B cell (primary cell): ENCODE measurements around the gene LGI4. TPM values are rescaled to one million over a fixed set of nuclear protein-coding genes. Genes with fewer than 3 reads are reported as not detected.
"Not testable (repeated sequence)": the region's sequence is repeated elsewhere in the genome, so short reads cannot be mapped to it uniquely, and the experiment has no call there.

Experiments used
- ATAC-seq: fragments of 200-7000 bp; cut with Tn5 transposase; one replicate; pipeline ENCODE4 v1.10.0; 2021; ENCODE audit warnings: low read depth, mild to moderate bottlenecking, moderate number of reproducible peaks, moderate library complexity
- CTCF ChIA-PET: fragments of 350-600 bp; sonication (Branson Sonifier 250); formaldehyde crosslinking; loops from one replicate; lab custom pipeline; 2021; ENCODE audit warnings: antibody characterized with exemption, inconsistent platforms; lab: Charles Lee
- POLR2A ChIA-PET: fragments of 350-600 bp; sonication (Branson Sonifier 250); formaldehyde crosslinking; loops from one replicate; lab custom pipeline; 2021; ENCODE audit warnings: antibody characterized with exemption; lab: Charles Lee
- DNase-seq: peaks from one replicate; pipeline ENCODE4 v3.0.0; 2013
- H2AFZ ChIP-seq: 2 replicates; pipeline ENCODE4 v1.6.1; 2012; ENCODE audit warnings: mild to moderate bottlenecking, low read depth, low read length; ENCODE audit not compliant: insufficient read depth, poor library complexity, severe bottlenecking
- H3K27ac ChIP-seq, 2 donors: 1 replicate in 1 of 2; 2 replicates in 1 of 2; pipeline ENCODE4 v1.5.1; 2012 to 2013; ENCODE audit warnings: low read length in 2 of 2, mild to moderate bottlenecking in 2 of 2, moderate library complexity in 1 of 2
- H3K27me3 ChIP-seq, 4 experiments: fragments of 200-600 bp in 1 of 4; sonication (generic) in 1 of 4; replicated peaks in 1 of 4; 1 replicate in 2 of 4; 2 replicates in 2 of 4; pipeline versions ENCODE4 v1.6.1 to v1.7.0; 2013 to 2016; ENCODE audit warnings: low read length in 3 of 4, mild to moderate bottlenecking in 2 of 4, mixed read lengths in 1 of 4, moderate library complexity in 1 of 4; ENCODE audit not compliant: insufficient read depth in 4 of 4, control insufficient read depth in 3 of 4; ENCODE audit errors: control extremely low read depth in 1 of 4
- H3K36me3 ChIP-seq, 2 experiments: replicated peaks in 1 of 2; 1 replicate in 1 of 2; 2 replicates in 1 of 2; pipeline versions ENCODE4 v1.6.1 to v1.7.1; 2013; ENCODE audit warnings: low read length in 1 of 2; ENCODE audit not compliant: insufficient read depth in 2 of 2, control insufficient read depth in 1 of 2; ENCODE audit errors: control extremely low read depth in 1 of 2, extremely low read depth in 1 of 2
- H3K4me1 ChIP-seq, 2 donors: fragments of 200-600 bp in 1 of 2; sonication (generic) in 1 of 2; 1 replicate in 1 of 2; 2 replicates in 1 of 2; pipeline versions ENCODE4 v1.5.1 to v1.6.1; 2013 to 2017; ENCODE audit warnings: low read length in 2 of 2; ENCODE audit not compliant: control insufficient read depth in 2 of 2, insufficient read depth in 2 of 2
- H3K4me2 ChIP-seq: replicated peaks from 2 replicates; pipeline ENCODE3; 2012; ENCODE audit warnings: mild to moderate bottlenecking, low read depth, low read length; ENCODE audit not compliant: poor library complexity, severe bottlenecking
- H3K4me3 ChIP-seq, 5 experiments: fragments of 200-600 bp in 1 of 5; sonication (generic) in 1 of 5; 1 replicate in 3 of 5; 2 replicates in 2 of 5; pipeline versions ENCODE4 v1.5.1 to v1.7.0; 2011 to 2016; ENCODE audit warnings: low read length in 4 of 5, mild to moderate bottlenecking in 4 of 5, low read depth in 2 of 5, control low read depth in 1 of 5, moderate library complexity in 1 of 5; ENCODE audit not compliant: insufficient read depth in 1 of 5; ENCODE audit errors: control extremely low read depth in 1 of 5, extremely low read depth in 1 of 5
- H3K79me2 ChIP-seq: fragments of 200-600 bp; sonication (generic); one replicate; pipeline ENCODE4 v1.6.0; 2016; ENCODE audit warnings: low read length; ENCODE audit not compliant: control insufficient read depth, insufficient read depth
- H3K9ac ChIP-seq: fragments of 200-600 bp; sonication (generic); 2 replicates; pipeline ENCODE4 v1.6.1; 2017; ENCODE audit warnings: mild to moderate bottlenecking, low read length, moderate library complexity
- H3K9me3 ChIP-seq, 3 donors: one replicate each; pipeline versions ENCODE4 v1.6.1 to v1.7.1; 2013; ENCODE audit warnings: low read length in 2 of 3; ENCODE audit not compliant: control insufficient read depth in 2 of 3, insufficient read depth in 1 of 3; ENCODE audit errors: control extremely low read depth in 1 of 3
- H4K20me1 ChIP-seq: 2 replicates; pipeline ENCODE4 v1.6.0; 2012; ENCODE audit warnings: mild to moderate bottlenecking, low read length; ENCODE audit not compliant: insufficient read depth, control insufficient read depth, poor library complexity, severe bottlenecking
- H3K27ac Mint-ChIP-seq: one replicate; pipeline ENCODE4 v1.8.0; 2021; ENCODE audit warnings: mixed read lengths
- H3K27me3 Mint-ChIP-seq: one replicate; pipeline ENCODE4 v1.8.0; 2021; ENCODE audit warnings: mixed read lengths
- H3K4me1 Mint-ChIP-seq: one replicate; pipeline ENCODE4 v1.8.0; 2021; ENCODE audit warnings: mixed read lengths
- H3K4me3 Mint-ChIP-seq: one replicate; pipeline ENCODE4 v1.8.0; 2021; ENCODE audit warnings: mixed read lengths
- H3K9me3 Mint-ChIP-seq: one replicate; pipeline ENCODE4 v1.8.0; 2022; ENCODE audit warnings: mixed read lengths; ENCODE audit not compliant: insufficient read depth
- CTCF ChIP-seq: fragments of 200-600 bp; IDR thresholded peaks from one replicate; pipeline ENCODE4 v1.8.0; 2022; ENCODE audit warnings: antibody characterized with exemption, mild to moderate bottlenecking
- EZH2 ChIP-seq: IDR thresholded peaks from 2 replicates; pipeline ENCODE4 v1.6.1; 2012; ENCODE audit warnings: borderline replicate concordance, low read depth, mild to moderate bottlenecking, moderate library complexity, low read length; ENCODE audit not compliant: insufficient read depth, poor library complexity, severe bottlenecking
- WGBS: methylation state at CpG from one replicate; pipeline ENCODE4 v1.1.5; 2013; ENCODE audit warnings: missing lambda C conversion rate; ENCODE audit not compliant: insufficient coverage; 5-methylcytosine and 5-hydroxymethylcytosine counted together
- intact Hi-C: fragments of 100-400 bp; cut with micrococcal nuclease; formaldehyde crosslinking; loops from one replicate; pipeline ENCODE4 v1.10.0; 2022
- polyA plus RNA-seq: library from polyadenylated mRNA; depleted of rRNA; stranded (reverse); fragments of >200 nt; gene quantifications from 2 replicates; pipeline ENCODE4 v1.2.3, GENCODE V29; 2012
- total RNA-seq, 2 donors: library from RNA; stranded (reverse); fragments of 120-200 nt in 1 of 2; gene quantifications; 1 replicate in 1 of 2; 2 replicates in 1 of 2; pipeline versions ENCODE4 v1.2.3 to v1.2.4, GENCODE V29; 2013 to 2022

LGI4 gene
- total and polyA plus RNA-seq, 2 donors (not counting 1 experiment from before 2014, with no cell fraction given) = 0.40 to 0.59 TPM

DNA sequence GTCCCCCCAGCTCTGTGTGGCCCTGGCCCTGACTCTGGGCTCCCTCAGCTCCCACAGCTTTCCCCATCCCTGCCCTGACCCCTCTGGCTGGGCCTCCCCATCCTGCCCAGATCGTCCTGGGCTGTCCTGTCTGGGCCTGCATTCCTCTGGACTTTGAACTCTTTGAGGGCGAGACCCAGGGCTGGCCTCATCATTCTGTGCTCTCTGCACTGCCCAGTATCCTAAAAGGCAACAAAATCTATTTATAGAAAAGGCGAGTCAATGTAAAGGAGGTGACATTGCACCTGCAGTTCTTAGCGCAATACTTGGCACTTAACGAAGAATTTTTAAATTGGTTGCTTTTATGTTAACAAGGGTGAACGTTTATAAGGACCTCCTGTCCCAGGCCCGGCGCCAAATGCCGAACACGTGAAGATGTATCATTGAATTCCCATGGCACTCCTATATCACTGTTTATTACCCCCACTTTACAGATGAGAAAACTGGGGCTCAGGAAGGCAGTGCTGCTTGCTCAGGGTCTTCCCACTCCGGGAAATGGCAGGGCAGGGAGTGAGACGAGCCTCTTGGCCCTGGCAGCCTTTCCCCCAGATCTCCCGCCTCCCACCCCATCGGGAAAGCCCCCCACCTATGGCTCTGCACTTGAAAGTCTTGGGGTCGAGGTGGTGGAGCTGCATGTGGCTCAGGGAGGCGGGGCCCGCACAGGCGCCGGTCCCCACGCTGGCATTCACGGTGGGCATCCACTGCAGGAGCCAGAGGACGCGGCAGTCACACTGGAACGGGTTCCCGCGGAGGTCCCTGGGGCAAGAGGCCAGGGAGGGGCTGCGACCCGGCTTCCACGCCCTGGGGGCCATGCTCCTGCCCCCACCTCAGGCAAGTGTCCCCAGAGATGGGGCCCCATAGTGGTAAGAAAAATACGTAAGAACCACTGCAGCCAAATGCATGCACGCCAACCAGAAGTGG, 3.8 kb downstream of the LGI4 start:
- no peaks in the 10 kb centered on the region for H3K36me3 ChIP-seq
- H3K27ac ChIP-seq = no peak overlapping the region
- DNase-seq (no peak), ATAC-seq (no peak)
- intact Hi-C loops = no loop called here
- H3K9ac ChIP-seq = no peak overlapping the region
- H2AFZ ChIP-seq = no peak overlapping the region
- CTCF ChIA-PET = interaction anchor here (1.3 kb wide), 1 partner anchor 11 kb away, joined by 4 read pairs; no protein-coding TSS in a partner anchor
- H4K20me1 ChIP-seq = no peaks in the 10 kb centered on the region
- peaks cover 7% of the 10 kb centered on the region for H3K4me1 Mint-ChIP-seq
- no peaks in the 10 kb centered on the region for H3K27me3 Mint-ChIP-seq
- H3K9me3 Mint-ChIP-seq = peaks cover 3% of the 10 kb centered on the region
- no peaks in the 10 kb centered on the region for H3K27me3 ChIP-seq
- H3K4me3 ChIP-seq = no peak overlapping the region
- no peak overlapping the region for H3K27ac Mint-ChIP-seq
- no peaks in the 10 kb centered on the region for H3K79me2 ChIP-seq
- peaks cover 0 to 10% of the 10 kb centered on the region in 2 donors for H3K4me1 ChIP-seq
- WGBS = 86% methylated on average over 17 of the region's 31 CpGs
- no peak overlapping the region for H3K4me2 ChIP-seq
- POLR2A ChIA-PET = interaction anchor here (0.8 kb wide), 1 partner anchor 10 kb away, joined by 3 read pairs; no protein-coding TSS in a partner anchor
- TF ChIP-seq EZH2 (no peak), CTCF (no peak)
- H3K4me3 Mint-ChIP-seq = no peak overlapping the region
- H3K9me3 ChIP-seq = peaks cover 0 to 3% (median 0%) of the 10 kb centered on the region in 3 donors

GRCh38 chr19:35129724-35130274, 5.1 kb downstream of the LGI4 start:
- H3K4me1 Mint-ChIP-seq, H4K20me1 ChIP-seq, H3K4me3 ChIP-seq, H3K36me3 ChIP-seq, intact Hi-C loops, H3K9me3 Mint-ChIP-seq, ATAC-seq, DNase-seq, H3K9me3 ChIP-seq, H3K27me3 ChIP-seq, POLR2A ChIA-PET, H3K4me2 ChIP-seq, H3K79me2 ChIP-seq, H2AFZ ChIP-seq, H3K27me3 Mint-ChIP-seq, H3K27ac Mint-ChIP-seq, H3K27ac ChIP-seq, H3K9ac ChIP-seq, H3K4me3 Mint-ChIP-seq, H3K4me1 ChIP-seq: not testable (repeated sequence)
- 63% methylated on average over 9 of the region's 14 CpGs for WGBS
- CTCF ChIA-PET = interaction anchor here (1.3 kb wide), 1 partner anchor 12 kb away, joined by 4 read pairs; no protein-coding TSS in a partner anchor
